GM18517 (cell line): Measurements from ENCODE around the gene PTGR1.
A peak's percentile ranks its signal among the peaks of the same experiment; 100 is the strongest.
"Not testable (repeated sequence)": the region's sequence is repeated elsewhere in the genome, so short reads cannot be mapped to it uniquely, and the experiment has no call there.

Source experiments
- ATAC-seq: cut with Tn5 transposase; IDR thresholded peaks from one replicate; pipeline ENCODE4 v1.9.1; 2021; ENCODE audit warnings: mild to moderate bottlenecking, moderate library complexity; ENCODE audit not compliant: unreplicated experiment

Gene PTGR1

GRCh38 chr9:111599092-111599954 is at the start of gene PTGR1:
TSS of gene PTGR1 (minus strand) at chr9:111599647. CDS start at chr9:111597422, 2,225 bp downstream.
- no peak for ATAC-seq

GRCh38 chr9:111649016-111649415 is 49.6 kb upstream of the PTGR1 start:
- no peak for ATAC-seq

GRCh38 chr9:111648066-111648465 is 48.6 kb upstream of the PTGR1 start:
- ATAC-seq = no peak

- ATAC-seq = no peak
Observed at GRCh38 chr9:111646417-111646816, 47.0 kb upstream of the PTGR1 start.

DNA sequence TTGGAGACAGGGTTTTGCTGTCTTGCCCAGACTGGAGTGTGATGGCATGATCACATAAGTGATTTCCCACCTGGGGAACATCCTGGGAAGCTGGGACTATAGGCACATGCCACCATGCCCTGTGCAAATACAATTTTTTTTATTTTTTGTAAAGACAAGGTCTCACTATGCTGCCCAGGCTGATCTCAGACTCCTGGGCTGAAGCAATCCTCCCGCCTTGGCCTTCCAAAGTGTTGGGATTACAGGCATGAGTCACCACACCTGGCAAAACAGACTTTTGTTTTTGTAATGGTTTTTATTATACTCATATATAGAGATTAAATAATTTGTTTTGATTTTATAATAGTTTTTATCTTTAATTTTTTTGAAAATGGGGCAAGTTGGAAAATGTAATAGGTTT is 46.4 kb upstream of the PTGR1 start:
- ATAC-seq = no peak

- ATAC-seq = no peak
Observed at GRCh38 chr9:111644195-111644772, 44.8 kb upstream of the PTGR1 start.

DNA sequence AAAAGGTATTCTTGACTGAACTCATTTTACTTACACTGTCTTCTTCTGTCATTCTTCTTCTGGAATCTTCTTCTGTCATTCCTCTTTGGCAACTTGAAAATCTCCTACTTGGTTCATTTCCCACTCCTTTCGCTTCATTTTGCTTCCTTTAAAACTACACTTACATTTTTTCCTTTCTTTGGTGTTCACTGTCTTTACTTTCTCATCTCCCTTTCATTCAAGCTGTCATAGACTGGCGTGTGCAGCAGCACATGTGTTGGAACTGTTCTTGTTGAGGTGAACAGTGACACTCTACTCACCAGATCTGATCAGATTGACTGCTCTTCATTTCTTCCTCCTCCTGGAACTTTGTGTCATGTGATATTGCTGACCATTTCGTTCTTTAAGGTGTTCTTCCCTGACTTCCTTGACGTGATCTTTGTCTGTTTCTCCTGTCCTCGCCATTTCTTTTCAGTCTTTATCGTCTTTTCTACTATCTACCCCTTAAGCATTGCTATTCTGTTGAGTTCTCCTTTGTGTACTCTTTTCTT is 38.0 kb upstream of the PTGR1 start:
- ATAC-seq = no peak

GRCh38 chr9:111634860-111635259 is 35.4 kb upstream of the PTGR1 start:
- no peak for ATAC-seq

GRCh38 chr9:111633389-111633736 is 33.9 kb upstream of the PTGR1 start:
- ATAC-seq = no peak

DNA sequence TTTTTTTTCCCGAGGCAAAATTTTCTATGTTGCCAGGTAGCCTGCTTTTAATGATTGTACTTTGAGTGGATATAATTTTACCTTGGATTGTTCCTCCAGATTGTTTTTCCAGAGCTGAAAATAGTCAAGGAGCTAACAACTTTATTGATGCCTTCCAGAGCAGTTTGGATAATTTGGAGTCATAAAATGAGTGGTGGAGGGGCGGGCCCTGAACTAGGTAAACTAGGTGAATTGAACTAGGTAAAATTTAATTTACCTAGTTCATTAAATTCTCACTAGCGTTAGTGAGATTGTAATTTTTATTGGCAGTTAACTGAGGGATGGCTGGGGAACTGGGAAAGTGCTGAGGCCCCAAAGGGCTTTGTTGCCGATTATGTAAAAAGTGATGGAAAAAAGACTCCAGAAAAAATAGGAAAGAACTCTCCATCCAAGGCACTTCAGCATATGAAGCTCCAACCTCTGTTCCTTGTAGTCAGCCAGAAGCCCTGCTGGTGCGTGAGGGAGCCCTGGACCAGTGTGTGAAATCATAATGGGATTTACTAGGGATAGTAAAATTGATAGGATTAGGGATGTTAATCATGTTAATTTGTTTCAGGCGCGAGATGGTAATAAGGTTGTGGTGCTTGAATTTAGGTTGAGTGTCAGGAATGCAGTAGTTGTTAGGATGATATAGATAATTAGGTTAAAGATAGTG is 33.4 kb upstream of the PTGR1 start:
- no peak for ATAC-seq

DNA sequence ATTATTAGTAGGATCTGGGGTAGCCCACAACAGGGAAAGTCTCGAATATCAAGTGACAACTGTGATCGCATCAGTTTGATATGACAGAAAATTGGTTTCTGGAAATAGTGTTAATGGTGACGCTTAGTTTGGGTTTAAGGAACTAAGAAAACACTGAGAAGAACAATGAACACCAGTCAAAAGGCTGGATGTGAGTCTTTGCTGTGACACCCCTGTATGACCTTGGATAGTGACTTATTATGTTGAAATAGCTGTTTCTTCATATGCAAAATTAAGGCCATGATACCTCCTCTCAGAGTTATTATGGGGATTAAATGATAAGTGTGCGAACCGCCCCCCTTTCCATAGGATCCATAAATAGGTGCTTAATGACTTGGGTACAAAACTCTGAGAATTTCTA is 32.6 kb upstream of the PTGR1 start:
- ATAC-seq = no peak

- peak; percentile 97 for ATAC-seq
Observed at GRCh38 chr9:111631214-111631971, 31.9 kb upstream of the PTGR1 start, which contains the start of gene DNAJC25. TSS of gene DNAJC25 (plus strand) at chr9:111631334. CDS start at chr9:111631408, 74 bp downstream.

DNA sequence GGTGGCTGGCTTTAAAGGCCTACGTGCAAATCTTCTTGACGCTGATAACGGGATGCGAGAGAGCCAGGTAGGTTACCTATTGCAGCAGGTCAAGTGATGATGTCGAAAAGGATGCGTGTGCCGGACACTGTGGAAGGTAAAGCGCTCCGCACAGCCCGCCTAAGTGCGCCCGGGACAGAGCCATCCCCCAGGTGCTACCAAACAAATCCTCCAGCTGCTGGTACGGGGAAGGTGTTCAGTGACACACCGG is 31.4 kb upstream of the PTGR1 start:
- no peak for ATAC-seq

DNA sequence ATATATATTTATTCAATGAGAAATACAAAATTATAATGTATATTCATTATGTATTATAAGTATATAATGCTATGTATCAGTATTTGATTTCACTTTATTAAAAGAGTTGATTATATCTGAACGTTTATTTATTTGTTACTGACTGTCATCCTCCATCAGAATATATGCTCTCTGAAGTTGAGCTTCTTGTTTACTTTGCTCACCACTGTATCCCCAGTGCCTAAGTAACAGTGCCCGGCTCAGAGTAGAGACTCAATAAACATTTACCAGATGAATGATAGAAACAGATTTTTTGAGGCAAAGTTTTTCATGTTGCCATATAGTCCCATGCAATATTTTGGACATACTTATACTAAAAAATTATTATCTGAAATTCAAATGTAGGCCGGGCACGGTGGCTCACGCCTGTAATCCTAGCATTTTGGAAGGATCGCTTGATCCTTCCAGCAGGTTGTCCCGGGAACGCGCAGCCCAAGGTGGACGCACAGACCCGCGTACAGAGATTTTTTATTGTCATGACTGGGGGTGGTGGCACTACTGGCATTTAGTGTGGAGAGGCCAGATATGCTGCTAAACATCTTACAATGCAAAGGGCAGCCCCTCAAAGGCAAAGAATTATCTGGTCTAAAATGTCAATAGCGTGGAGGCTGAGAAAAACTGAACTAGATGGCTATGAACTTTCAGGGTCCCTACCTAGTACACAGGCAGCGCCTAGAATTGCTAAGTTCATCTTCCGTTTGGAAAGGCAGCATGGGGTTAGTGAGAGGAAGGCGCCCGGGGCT is 30.9 kb upstream of the PTGR1 start:
- ATAC-seq = peak; percentile 31

- no peak for ATAC-seq
Observed at GRCh38 chr9:111628411-111628810, 29.0 kb upstream of the PTGR1 start.

DNA sequence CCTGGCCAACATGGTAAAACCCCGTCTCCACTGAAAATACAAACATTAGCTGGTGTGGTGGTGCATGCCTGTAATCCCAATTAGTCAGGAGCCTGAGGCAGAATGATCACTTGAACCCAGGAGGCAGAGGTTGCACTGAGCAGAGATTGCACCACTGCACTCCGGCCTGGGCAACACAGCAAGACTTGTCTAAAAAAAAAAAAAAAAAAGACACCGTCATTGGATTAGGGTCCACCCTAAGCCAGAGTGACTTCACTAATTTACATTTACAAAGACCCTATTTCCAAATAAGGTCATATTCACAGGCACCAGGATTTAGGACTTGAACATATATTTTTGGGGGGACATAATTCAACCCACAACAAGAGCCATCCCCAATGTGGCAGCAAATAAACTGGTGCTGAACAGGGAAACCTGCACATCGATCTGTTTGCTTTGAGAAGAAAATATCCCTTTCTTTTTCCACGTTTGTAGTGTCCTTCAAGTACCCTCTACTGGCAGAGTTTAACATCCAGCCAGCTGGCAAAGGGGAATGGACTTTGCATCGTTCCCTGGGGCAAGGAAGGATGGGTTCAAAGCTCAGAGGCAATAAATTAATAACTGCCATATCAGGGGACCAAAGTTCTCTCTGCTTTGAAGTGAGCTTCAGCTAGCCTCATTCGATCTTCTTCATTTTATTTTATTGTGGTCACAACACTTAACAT is 28.0 kb upstream of the PTGR1 start:
- no peak for ATAC-seq

DNA sequence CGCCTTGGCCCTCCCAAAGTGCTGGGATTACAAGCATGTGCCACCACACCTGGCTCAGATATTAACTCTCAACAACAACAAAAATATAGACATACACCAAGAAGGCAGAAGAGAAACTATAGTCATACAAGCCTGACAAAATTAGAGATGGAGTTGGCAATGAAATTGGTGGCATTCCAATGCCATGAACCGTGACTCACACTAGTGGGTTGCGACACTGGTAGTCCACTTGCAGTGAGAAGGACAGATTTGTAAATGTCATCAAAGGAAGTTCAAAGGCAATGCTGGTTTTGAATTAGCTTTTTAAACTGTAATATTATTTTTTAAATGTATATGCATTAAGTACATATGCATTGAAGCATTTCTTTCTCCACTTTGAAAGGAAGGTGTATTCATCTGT is 23.2 kb upstream of the PTGR1 start:
- ATAC-seq = no peak

GRCh38 chr9:111621895-111622480 is 22.5 kb upstream of the PTGR1 start:
- no peak for ATAC-seq

- ATAC-seq = not testable (repeated sequence)
Observed at GRCh38 chr9:111617349-111617748, 17.9 kb upstream of the PTGR1 start.
